HG03045 (cell line): ENCODE data around the gene TP63.
"Not testable (repeated sequence)": the region's sequence is repeated elsewhere in the genome, so short reads cannot be mapped to it uniquely, and the experiment has no call there.

Source experiments
- ATAC-seq: cut with Tn5 transposase; IDR thresholded peaks from one replicate; pipeline ENCODE4 v1.9.1; 2021; ENCODE audit warnings: mild to moderate bottlenecking, moderate library complexity; ENCODE audit not compliant: unreplicated experiment

Gene TP63

GRCh38 chr3:189625071-189625470 lies 6.1 kb upstream of the TP63 start:
- no peak for ATAC-seq

DNA sequence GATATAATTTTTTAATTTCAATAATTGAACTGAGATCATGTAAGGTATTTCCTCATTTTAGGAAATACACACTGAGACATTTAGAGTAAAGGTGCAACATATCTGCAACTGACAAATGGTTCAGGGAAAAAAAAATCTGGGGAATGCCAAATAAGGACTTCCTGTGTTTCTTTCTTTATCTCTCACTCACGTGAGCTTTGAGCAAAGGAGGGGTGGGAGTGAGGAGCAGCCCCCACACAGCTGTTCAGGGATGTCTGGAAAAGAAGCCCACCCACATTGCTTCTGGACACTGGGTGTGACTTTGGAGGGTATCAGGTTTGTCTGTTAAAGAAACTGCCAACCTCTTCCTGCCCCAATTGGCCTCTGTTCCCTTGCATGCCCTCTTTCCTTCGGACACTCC lies 5.6 kb upstream of the TP63 start:
- ATAC-seq = no peak

- ATAC-seq = no peak
Measured at GRCh38 chr3:189626286-189626685, 4.9 kb upstream of the TP63 start.

GRCh38 chr3:189629803-189630455 lies 1.3 kb upstream of the TP63 start:
- no peak for ATAC-seq

GRCh38 chr3:189630767-189631372 lies 319 bp upstream of the TP63 start:
- ATAC-seq = peak; percentile 68

GRCh38 chr3:189631409-189631808 lies 220 bp downstream of the TP63 start:
- peak; percentile 10 for ATAC-seq

- no peak for ATAC-seq
Measured at GRCh38 chr3:189632242-189632641, 1.1 kb downstream of the TP63 start.

GRCh38 chr3:189635339-189635738 lies 4.2 kb downstream of the TP63 start:
- ATAC-seq = no peak

DNA sequence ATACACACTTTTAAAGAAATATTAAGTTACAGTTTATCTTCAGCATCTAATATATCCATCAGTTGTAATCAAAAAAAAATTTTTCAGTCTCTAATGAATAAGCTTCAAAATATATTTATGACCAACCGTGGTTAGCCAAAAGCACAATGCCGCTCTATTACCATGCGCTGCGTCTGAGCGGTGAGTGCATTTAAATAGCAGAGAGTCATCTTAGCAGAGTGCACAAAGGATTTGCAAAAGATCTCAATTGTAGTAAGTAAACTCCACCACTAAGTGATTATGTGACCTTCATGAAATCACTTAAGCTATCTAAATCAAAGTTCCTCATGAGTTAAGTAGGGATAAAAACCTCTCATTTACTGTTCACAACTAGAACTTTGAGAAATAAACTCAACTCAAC lies 4.9 kb downstream of the TP63 start:
- ATAC-seq = no peak

GRCh38 chr3:189637750-189638149 lies 6.6 kb downstream of the TP63 start:
- ATAC-seq = no peak

DNA sequence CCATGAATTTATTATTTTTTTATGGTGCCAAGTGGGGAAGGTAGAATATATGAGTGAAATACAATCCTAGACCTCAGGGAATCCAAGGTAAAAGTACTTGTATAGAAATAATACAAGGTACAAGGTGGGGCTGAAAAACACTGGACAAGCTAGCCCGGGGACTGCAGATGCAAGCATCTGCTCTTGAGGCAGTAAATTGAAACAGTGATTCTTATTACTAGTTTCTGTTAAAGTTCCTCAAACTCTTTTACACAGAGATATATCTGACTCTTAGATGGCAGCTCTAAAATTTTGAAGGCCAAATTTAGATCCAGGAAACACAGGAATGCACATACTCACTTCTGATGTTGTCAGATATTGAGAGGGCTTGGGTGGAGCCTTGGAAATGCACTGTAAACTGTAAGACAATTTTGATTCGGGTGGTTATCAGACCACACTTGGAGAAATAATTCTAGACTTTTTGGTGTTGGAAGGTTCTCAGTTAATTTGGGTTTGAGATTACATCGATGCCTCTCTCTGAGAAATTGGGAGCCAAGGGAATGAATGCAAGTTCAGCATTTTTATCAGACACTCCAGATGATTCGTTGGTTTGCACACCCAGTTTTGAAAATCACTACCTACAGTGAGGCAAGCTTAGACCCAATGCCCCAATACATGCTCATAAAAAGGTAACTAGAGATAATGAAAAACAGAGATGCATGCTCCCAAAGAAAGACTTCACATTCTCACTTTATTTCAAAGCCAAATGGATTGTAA lies 7.3 kb downstream of the TP63 start:
- no peak for ATAC-seq

- ATAC-seq = no peak
Measured at GRCh38 chr3:189641776-189642175, 10.6 kb downstream of the TP63 start.

DNA sequence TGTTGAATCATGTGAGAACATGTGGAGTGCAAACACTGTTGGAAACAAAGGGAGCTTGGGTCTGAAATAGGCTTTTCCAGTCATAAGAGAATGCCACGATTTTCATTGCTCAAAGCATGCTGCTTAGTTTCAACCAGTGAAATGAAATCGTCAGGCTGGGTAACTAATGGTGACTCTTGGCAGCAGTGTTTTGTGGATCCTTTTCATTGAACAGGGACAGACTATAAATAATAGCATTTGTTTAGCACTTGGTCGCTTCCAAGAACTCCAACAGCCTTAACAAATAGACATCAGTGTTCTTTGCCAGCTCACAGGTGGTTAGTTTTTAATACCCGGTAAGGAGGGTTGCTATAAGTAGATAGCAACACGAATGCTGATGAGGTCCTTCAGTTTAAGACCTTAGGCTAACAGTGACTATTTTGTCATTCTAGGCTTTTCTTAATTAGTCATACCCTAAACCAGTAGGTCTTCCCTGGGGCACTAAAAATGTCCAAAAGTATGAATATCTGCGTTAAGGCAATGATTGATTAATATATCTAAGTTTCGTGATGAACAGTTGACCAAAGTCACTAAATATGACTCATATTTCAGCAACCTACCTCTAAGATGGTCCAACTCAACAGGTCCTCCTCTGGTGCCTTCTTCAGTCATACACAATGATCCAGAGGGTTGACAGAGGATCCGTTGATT lies 15.8 kb downstream of the TP63 start:
- ATAC-seq = no peak

- no peak for ATAC-seq
Measured at GRCh38 chr3:189652042-189652441, 20.9 kb downstream of the TP63 start.

DNA sequence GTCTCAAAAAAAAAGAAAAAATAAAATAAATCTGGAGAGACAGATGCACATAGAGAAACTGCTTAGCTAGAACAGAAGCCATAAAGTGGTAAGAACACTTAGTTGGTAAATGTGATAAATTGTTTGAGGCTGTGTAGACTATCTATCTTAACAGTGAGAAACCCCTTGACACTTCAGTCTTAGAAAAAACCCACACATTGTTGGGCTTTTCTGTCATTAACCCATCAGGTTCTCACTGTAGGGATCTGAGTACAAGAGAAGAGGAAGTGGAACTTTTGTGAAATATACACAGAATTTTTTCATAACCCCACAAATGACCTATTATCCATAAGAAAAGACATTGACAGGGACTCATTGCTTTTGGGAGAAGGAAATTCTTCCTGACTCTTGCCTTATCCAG lies 24.4 kb downstream of the TP63 start:
- peak; percentile 49 for ATAC-seq

GRCh38 chr3:189659571-189659970 lies 28.4 kb downstream of the TP63 start:
- no peak for ATAC-seq

- ATAC-seq = no peak
Measured at GRCh38 chr3:189664311-189664710, 33.1 kb downstream of the TP63 start.

DNA sequence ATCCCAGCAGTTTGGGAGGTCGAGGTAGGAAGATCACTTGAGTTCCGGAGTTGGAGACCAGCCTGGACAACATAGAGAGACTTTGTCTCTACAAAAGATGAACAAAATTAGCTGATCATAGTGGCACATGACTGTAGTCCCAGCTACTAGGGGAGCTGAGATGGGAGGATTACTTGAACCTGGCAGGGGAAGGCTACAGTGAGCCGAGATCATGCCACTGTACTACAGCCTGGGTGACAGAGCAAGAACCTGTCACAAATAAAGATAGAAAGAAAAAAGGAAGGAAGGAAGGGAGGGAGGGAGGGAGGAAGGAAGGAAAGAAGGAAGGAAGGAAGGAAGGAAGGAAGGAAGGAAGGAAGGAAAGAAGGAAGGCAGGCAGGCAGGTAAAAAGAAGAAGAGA lies 41.2 kb downstream of the TP63 start:
- not testable (repeated sequence) for ATAC-seq

- ATAC-seq = peak; percentile 74
Measured at GRCh38 chr3:189673535-189673934, 42.3 kb downstream of the TP63 start.

- no peak for ATAC-seq
Measured at GRCh38 chr3:189674249-189674913, 43.2 kb downstream of the TP63 start.

DNA sequence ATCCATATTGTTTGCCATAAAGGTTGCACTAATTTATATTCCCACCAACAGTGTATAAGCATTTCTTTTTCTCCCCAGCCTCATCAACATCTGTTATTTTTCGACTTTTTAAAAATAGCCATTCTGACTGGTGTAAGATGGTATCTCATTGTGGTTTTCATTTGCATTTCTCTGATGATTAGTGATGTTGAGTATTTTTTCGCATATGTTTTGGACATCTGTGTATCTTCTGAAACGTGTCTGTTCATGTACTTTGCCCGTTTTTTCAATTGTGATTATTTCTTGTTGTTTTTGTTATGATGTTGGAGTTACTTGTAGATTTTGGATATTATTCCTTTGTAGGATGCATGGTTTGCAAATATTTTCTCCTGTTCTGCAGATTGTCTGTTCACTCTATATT lies 46.5 kb downstream of the TP63 start:
- ATAC-seq = no peak
